ENCODE measurements around the gene TSEN54.

The TSEN54 gene

GRCh38 chr17:75530837-75531720, 14.8 kb downstream of the TSEN54 start:
- H3K9me2 ChIP-seq (replicated peaks; ENCODE audit: control insufficient read depth, low read length): no peaks in the 10 kb centered on the region
- no peaks in the 10 kb centered on the region for H3K9me3 ChIP-seq (ENCODE audit: control insufficient read depth, insufficient read depth, low read length)
- no peaks in the 10 kb centered on the region for H4K20me1 ChIP-seq (ENCODE audit: control insufficient read depth, insufficient read depth, low read depth, low read length)
- H3K4me1 ChIP-seq (ENCODE audit: control insufficient read depth, low read length): peaks cover 5% of the 10 kb centered on the region
- H3K36me3 ChIP-seq (ENCODE audit: control insufficient read depth, low read length): no peaks in the 10 kb centered on the region
- peaks cover 11% of the 10 kb centered on the region for H3K27me3 ChIP-seq (ENCODE audit: control insufficient read depth, low read length)
- TF ChIP-seq CTCF (IDR thresholded peaks at IDR 0.05; ENCODE audit: low read depth, low read length, poor library complexity, severe bottlenecking) (no peak), EZH2phosphoT487 (IDR thresholded peaks at IDR 0.05; ENCODE audit: borderline replicate concordance, low read length) (no peak)
- H3K4me2 ChIP-seq (ENCODE audit: low read length): no peak overlapping the region
- H3F3A ChIP-seq (ENCODE audit: control insufficient read depth, insufficient read depth): no peaks in the 10 kb centered on the region; the same call in 1 of the 2 replicates
- H3K4me3 ChIP-seq (ENCODE audit: low read length): no peak overlapping the region
- no peak overlapping the region for H3K27ac ChIP-seq (ENCODE audit: low read depth, low read length)
- no peaks in the 10 kb centered on the region for H3K79me2 ChIP-seq (ENCODE audit: control insufficient read depth, low read length)

GRCh38 chr17:75531721-75532072, 15.4 kb downstream of the TSEN54 start:
- H3K79me2 ChIP-seq (ENCODE audit: control insufficient read depth, low read length): no peaks in the 10 kb centered on the region
- no peak overlapping the region for H3K4me2 ChIP-seq (ENCODE audit: low read length)
- no peaks in the 10 kb centered on the region for H3K36me3 ChIP-seq (ENCODE audit: control insufficient read depth, low read length)
- no peaks in the 10 kb centered on the region for H3K9me2 ChIP-seq (replicated peaks; ENCODE audit: control insufficient read depth, low read length)
- no peak overlapping the region for H3K4me3 ChIP-seq (ENCODE audit: low read length)
- H3K27ac ChIP-seq (ENCODE audit: low read depth, low read length): no peak overlapping the region
- no peak for TF ChIP-seq EZH2phosphoT487 (IDR thresholded peaks at IDR 0.05; ENCODE audit: borderline replicate concordance, low read length)
- no peak for TF ChIP-seq CTCF (IDR thresholded peaks at IDR 0.05; ENCODE audit: low read depth, low read length, poor library complexity, severe bottlenecking)
- no peaks in the 10 kb centered on the region for H3K4me1 ChIP-seq (ENCODE audit: control insufficient read depth, low read length)
- H3F3A ChIP-seq (ENCODE audit: control insufficient read depth, insufficient read depth): no peaks in the 10 kb centered on the region; the same call in 1 of the 2 replicates
- no peaks in the 10 kb centered on the region for H4K20me1 ChIP-seq (ENCODE audit: control insufficient read depth, insufficient read depth, low read depth, low read length)
- H3K9me3 ChIP-seq (ENCODE audit: control insufficient read depth, insufficient read depth, low read length): no peaks in the 10 kb centered on the region
- H3K27me3 ChIP-seq (ENCODE audit: control insufficient read depth, low read length): peaks cover 5% of the 10 kb centered on the region

- Histone ChIP-seq H3F3A (ENCODE audit: control insufficient read depth, insufficient read depth) (no peaks in the 10 kb centered on the region), H3K4me3 (ENCODE audit: low read length) (no peak overlapping the region), H3K27me3 (ENCODE audit: control insufficient read depth, low read length) (no peaks in the 10 kb centered on the region), H4K20me1 (ENCODE audit: control insufficient read depth, insufficient read depth, low read depth, low read length) (no peaks in the 10 kb centered on the region), H3K36me3 (ENCODE audit: control insufficient read depth, low read length) (no peaks in the 10 kb centered on the region), H3K4me1 (ENCODE audit: control insufficient read depth, low read length) (no peaks in the 10 kb centered on the region), H3K9me2 (replicated peaks; ENCODE audit: control insufficient read depth, low read length) (no peaks in the 10 kb centered on the region), H3K27ac (ENCODE audit: low read depth, low read length) (no peak overlapping the region), H3K9me3 (ENCODE audit: control insufficient read depth, insufficient read depth, low read length) (no peaks in the 10 kb centered on the region), H3K79me2 (ENCODE audit: control insufficient read depth, low read length) (no peaks in the 10 kb centered on the region), H3K4me2 (ENCODE audit: low read length) (no peak overlapping the region)
- TF ChIP-seq EZH2phosphoT487 (IDR thresholded peaks at IDR 0.05; ENCODE audit: borderline replicate concordance, low read length): no peak
- no peak for TF ChIP-seq CTCF (IDR thresholded peaks at IDR 0.05; ENCODE audit: low read depth, low read length, poor library complexity, severe bottlenecking)
These were observed 18.8 kb downstream of the TSEN54 start for GRCh38 chr17:75535119-75535537.
